Measurements from ENCODE around the gene IFNA7.

IFNA7 gene

DNA sequence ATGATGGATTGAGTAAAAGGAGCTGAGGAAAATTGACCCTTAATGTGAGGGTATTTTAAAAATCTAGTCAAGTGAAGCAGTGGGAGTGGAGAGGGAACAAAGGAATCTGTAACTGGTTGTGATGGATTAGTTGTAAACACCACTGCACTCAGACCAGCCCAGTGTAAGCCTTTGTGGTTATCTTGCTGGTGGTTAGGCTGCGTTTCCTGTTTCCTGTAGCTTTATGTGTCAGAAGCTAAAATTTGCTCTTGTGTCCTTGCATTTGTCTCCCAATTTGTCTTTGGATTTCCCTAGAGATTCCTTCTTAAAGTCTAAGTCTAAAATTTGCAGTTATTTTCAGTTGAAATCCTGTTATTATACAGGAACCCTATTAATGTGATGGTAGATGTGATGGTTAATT is 41.8 kb downstream of the IFNA7 start:
- no peak overlapping the region for H3K27ac ChIP-seq
- no peak overlapping the region for H3K4me3 ChIP-seq
- TF ChIP-seq, protein P1, sequence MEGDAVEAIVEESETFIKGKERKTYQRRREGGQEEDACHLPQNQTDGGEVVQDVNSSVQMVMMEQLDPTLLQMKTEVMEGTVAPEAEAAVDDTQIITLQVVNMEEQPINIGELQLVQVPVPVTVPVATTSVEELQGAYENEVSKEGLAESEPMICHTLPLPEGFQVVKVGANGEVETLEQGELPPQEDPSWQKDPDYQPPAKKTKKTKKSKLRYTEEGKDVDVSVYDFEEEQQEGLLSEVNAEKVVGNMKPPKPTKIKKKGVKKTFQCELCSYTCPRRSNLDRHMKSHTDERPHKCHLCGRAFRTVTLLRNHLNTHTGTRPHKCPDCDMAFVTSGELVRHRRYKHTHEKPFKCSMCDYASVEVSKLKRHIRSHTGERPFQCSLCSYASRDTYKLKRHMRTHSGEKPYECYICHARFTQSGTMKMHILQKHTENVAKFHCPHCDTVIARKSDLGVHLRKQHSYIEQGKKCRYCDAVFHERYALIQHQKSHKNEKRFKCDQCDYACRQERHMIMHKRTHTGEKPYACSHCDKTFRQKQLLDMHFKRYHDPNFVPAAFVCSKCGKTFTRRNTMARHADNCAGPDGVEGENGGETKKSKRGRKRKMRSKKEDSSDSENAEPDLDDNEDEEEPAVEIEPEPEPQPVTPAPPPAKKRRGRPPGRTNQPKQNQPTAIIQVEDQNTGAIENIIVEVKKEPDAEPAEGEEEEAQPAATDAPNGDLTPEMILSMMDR (IDR thresholded peaks at IDR 0.05): no peak
- no peak for DNase-seq (ENCODE audit: low spot score)

DNA sequence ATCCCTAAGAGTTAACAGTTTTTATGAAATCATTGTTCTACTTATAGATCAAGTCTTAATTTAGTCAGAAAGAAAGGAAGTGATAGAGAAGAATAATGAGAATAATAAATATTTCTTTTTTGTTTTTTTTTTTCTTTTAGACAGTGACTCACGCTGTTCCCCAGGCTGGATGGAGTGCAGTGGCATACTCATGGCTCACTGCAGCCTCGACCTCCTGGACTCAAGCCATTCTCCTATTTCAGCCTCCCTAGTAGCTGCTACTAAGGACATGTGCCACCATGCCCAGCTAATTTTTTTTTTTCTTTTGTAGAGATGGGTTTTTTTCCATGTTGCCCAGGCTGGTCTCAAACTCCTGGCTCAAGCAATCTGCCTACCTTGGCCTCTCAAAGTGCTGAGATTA is 46.5 kb downstream of the IFNA7 start:
- H3K27ac ChIP-seq: no peak overlapping the region
- H3K4me3 ChIP-seq: no peak overlapping the region
- TF ChIP-seq, protein P1 (IDR thresholded peaks at IDR 0.05): no peak
- DNase-seq (ENCODE audit: low spot score): no peak

DNA sequence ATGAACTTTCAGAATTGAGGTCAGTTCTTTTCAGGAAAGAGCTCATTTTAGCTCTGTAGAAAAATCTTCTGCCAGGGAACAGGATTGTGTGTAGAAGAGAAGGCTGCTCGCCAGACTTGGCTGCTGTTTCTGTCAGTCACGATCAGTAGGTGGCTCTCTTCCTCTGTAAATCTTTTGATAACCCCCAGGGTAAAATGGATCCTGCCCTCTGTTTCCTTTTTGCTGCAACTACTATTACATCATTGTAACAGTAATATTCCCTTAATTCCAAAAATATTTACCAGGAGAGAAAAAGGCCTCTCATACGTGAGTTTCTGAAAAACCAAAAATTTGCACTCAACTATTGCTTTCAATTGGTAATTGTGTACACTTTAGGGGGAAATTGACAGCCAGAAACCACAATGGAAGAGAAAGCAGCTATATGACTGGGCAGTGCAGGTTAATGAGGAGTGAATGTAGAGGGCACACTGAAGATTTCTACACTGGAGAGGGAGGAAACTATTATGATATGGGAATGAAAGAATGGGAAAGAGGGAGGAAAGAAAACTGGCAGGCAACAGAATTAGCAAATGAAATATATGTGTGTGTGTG is 47.9 kb downstream of the IFNA7 start:
- Histone ChIP-seq H3K4me3 (no peak overlapping the region), H3K27ac (no peak overlapping the region)
- TF ChIP-seq, protein P1 (IDR thresholded peaks at IDR 0.05): no peak
- no peak for DNase-seq (ENCODE audit: low spot score)

DNA sequence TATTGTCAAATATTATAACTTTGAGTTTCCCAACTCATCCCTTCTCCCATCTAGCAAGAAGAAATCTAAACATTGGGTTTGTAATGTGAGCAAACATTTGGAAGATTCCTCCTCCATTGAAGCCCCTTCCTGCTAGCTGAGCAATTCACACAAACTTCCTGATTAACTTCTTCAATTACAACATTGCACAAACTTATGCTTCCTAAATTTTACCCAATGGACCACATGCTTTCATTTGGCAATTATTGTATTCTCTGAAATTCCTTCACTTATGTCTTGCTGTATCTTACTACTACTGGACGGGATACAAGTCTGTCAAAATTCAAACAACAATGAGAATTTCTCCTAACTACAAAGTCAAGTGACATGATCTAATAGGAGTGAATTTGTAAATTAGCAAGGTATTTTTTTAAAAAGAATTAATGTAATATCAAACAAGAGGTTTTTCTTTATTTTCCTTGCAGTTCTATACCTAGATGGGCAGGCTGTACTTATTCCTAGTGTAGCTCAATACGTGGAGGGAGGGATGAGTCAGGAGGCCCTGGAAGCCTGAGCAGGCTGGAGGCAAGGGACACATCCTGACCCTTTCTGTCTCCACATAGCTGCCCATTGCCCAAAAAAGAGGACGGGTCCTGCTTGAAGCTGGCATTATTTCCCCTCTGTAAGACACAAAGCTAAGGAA is 48.5 kb downstream of the IFNA7 start:
- H3K27ac ChIP-seq: no peak overlapping the region
- no peak for DNase-seq (ENCODE audit: low spot score)
- TF ChIP-seq, protein P1 (IDR thresholded peaks at IDR 0.05): no peak
- no peak overlapping the region for H3K4me3 ChIP-seq

All from coronary artery (tissue), 2 donors.